T1000 (cell line): ENCODE results near the gene SMARCA4.

Experiments
- DNase-seq: peaks from one replicate; lab custom pipeline; 2025; ENCODE audit warnings: mixed read lengths; lab: John Stamatoyannopoulos, UW

The SMARCA4 gene

DNA sequence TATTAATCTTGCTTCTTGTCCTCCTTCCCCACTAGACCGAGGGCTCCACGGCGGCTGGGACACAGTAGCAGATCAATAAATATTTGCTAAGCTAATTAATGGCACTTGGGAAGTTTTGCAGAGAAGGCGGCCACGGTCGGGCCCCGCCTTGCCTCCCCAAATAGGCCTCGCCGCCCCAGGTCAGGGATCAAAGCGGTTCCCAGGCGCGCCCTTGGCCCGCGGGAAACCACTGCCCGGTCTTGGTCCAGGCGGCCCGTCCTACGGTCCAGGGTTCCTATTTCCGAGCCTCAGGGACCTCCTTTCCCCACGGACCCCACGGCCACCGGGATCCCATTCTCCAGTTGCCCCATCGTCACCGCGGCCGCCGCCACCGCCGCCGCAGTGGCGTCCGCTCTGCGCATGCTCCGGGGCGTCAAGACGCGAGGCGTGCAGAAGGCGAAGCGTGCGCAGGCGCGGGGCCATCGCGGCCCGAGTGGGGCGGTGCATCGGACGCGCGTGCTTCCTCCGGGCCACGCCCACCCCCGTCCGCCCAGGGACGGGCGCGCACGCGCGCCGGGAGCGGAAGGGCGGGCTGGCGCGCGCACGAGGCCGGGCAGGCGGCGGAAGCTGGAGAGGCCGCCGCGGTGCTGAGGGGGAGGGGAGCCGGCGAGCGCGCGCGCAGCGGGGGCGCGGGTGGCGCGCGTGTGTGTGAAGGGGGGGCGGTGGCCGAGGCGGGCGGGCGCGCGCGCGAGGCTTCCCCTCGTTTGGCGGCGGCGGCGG, at the start of gene SMARCA4:
TSS of gene SMARCA4 (plus strand) at position 717 of the 759 bp plus-strand sequence. CDS start 23,122 bp downstream, outside the sequence.
- peak; percentile 96 for DNase-seq

- DNase-seq = no peak
Observed at GRCh38 chr19:10911579-10912363, 49.1 kb upstream of the SMARCA4 start.

GRCh38 chr19:10912619-10913018, 48.2 kb upstream of the SMARCA4 start:
- no peak for DNase-seq

- DNase-seq = no peak
Observed at GRCh38 chr19:10913716-10914340, 47.0 kb upstream of the SMARCA4 start.

DNA sequence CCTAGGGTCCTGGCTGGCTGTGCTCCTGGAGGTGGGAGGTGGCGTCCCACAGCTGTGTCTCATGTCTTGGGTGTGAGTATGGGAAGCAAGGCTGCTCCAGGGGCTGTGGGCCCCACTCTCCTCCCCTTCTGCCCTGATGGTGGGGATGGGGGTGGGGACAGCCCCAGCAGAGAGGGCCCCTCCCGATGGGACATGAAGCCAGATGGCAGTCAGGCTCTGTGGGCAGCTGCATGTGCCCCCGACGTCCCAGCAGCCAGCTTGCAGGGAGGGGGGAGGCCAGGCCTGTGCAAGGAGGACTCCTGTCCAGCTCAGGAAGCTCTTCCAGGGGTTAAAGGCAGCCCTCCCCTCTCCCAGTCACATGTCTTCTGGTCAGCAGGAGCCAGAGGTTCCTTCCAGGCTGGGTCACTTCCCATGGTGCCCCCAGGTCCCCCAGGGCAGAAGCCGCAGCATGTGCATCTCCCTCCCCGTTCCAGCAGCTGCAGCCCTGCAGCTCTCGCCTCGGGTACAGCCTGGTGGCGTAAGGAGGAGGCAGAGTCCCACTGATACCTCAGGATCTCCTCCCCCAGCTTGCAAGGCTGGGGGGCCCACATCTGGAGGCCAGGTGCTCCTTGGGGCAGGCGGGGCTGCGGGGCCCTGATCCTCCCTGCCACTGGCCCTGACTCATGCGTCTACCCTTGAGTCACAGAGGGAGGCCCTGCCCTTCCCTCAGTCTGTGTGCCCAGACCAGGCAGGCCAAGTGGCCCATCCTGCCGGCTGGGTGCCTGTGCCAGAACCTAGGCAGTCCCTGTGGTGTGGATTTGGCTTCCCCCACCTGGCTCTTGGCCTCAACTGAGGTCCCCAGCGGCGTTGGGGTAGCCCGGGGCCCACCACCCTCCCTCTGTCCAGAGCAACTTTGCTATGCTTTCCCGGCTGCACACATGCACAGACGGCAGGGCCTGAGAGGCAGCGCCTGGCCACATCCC, 45.4 kb upstream of the SMARCA4 start:
- peak; percentile 40 for DNase-seq

- DNase-seq = no peak
Observed at GRCh38 chr19:10916602-10917001, 44.2 kb upstream of the SMARCA4 start.

- no peak for DNase-seq
Observed at GRCh38 chr19:10918359-10918758, 42.5 kb upstream of the SMARCA4 start.

DNA sequence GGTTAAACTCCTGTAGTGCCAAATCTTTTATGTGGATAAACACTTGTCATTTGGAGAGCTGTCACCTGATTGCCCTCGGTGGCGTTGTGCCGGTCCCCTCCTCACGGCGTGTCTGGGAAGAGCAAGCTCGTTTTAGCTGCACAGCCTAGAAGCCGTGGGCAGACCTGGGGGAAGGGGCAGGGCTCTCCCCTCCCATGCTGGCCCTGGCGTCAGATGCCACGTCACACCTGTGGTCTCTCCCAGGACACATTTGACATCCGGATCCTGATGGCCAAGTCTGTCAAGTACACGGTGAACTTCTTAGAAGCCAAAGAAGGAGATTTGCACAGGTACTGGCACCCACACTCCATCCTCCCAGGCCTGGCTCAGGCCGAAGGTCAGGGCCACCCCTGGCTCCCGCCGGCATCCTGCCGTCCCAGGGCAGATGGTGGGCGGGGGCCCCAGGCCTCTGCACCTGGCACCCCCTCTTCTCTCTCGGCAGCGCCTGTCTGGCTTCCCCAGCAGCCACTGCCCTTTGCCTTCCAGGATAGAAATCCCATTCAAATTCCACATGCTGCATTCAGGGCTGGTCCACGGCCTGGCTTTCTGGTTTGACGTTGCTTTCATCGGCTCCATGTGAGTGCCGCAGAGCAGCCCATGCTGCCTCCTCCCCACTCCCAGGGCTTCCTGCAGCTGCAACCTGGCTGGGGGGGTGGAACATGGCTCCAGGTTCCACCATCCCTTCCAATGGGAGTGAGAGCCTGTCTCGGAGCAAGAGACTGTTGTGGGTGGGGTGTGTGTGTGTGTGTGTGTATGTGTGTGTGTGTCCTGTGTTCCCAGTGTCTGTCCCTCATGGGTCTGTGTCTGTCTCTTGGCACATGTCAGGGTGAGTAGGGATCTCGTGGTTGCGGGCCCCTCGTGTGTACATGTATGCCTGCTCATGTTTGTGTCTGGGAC, 41.2 kb upstream of the SMARCA4 start:
- no peak for DNase-seq

GRCh38 chr19:10920288-10920655, 40.6 kb upstream of the SMARCA4 start:
- no peak for DNase-seq

GRCh38 chr19:10920781-10921180, 40.0 kb upstream of the SMARCA4 start:
- no peak for DNase-seq

DNA sequence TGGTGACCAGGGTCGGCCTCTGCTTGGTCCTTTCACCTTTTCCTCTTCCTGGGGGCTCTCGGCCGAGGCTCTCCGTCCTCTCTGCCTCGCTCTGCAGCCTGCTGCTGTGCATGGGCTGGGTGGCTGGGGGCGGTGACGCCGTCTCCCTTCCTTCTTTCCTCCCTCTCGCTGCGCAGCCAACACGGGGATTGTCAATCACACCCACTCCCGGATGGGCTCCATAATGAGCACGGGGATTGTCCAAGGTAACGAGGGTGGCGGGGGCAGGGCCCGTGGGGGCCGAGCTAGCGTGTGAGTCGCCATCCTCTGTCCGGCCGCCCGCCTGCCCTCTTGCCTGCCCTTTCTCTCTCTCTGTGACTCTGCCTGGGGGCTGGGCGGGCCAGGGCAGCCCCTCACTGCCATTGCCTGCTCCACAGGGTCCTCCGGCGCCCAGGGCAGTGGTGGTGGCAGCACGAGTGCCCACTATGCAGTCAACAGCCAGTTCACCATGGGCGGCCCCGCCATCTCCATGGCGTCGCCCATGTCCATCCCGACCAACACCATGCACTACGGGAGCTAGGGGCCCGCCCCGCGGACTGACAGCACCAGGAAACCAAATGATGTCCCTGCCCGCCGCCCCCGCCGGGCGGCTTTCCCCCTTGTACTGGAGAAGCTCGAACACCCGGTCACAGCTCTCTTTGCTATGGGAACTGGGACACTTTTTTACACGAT, 39.5 kb upstream of the SMARCA4 start:
- DNase-seq = no peak

DNA sequence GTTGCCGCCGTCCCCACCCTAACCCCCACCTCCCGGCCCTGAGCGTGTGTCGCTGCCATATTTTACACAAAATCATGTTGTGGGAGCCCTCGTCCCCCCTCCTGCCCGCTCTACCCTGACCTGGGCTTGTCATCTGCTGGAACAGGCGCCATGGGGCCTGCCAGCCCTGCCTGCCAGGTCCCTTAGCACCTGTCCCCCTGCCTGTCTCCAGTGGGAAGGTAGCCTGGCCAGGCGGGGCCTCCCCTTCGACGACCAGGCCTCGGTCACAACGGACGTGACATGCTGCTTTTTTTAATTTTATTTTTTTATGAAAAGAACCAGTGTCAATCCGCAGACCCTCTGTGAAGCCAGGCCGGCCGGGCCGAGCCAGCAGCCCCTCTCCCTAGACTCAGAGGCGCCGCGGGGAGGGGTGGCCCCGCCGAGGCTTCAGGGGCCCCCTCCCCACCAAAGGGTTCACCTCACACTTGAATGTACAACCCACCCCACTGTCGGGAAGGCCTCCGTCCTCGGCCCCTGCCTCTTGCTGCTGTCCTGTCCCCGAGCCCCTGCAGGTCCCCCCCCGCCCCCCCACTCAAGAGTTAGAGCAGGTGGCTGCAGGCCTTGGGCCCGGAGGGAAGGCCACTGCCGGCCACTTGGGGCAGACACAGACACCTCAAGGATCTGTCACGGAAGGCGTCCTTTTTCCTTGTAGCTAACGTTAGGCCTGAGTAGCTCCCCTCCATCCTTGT, 38.8 kb upstream of the SMARCA4 start:
- DNase-seq = no peak

- no peak for DNase-seq
Observed at GRCh38 chr19:10922638-10923014, 38.2 kb upstream of the SMARCA4 start.

GRCh38 chr19:10923260-10924112, 37.3 kb upstream of the SMARCA4 start:
- no peak for DNase-seq

GRCh38 chr19:10924597-10924996, 36.2 kb upstream of the SMARCA4 start:
- no peak for DNase-seq

GRCh38 chr19:10927730-10928562, 32.9 kb upstream of the SMARCA4 start:
- no peak for DNase-seq
